Kidney (tissue), 11 donors: ENCODE results near the gene PUDP. TPM values are rescaled to one million over a fixed set of nuclear protein-coding genes. Genes with fewer than 3 reads are reported as not detected.
"Not testable (repeated sequence)": the region's sequence is repeated elsewhere in the genome, so short reads cannot be mapped to it uniquely, and the experiment has no call there.

Source experiments
- DNase-seq, 5 donors: peaks; one replicate each; pipeline ENCODE4 v3.0.0-alpha.2; 2013 to 2020
- FAIRE-seq: peaks from 2 replicates; lab custom pipeline; 2012; peaks lifted over from hg19 to GRCh38; lab: Jason Lieb, UNC
- H3K27ac ChIP-seq, 2 donors: one replicate each; pipeline ENCODE4 v1.7.0; 2013; ENCODE audit warnings: low read depth in 2 of 2, low read length in 2 of 2, inconsistent platforms in 1 of 2
- H3K27me3 ChIP-seq: one replicate; pipeline ENCODE4 v1.7.1; 2013; ENCODE audit warnings: low read length, inconsistent platforms; ENCODE audit not compliant: control insufficient read depth, insufficient read depth
- H3K36me3 ChIP-seq, 3 donors: one replicate each; pipeline versions ENCODE4 v1.7.0 to v1.7.1; 2013; ENCODE audit warnings: low read length in 3 of 3, control low read depth in 1 of 3, inconsistent platforms in 1 of 3; ENCODE audit not compliant: insufficient read depth in 3 of 3, control insufficient read depth in 2 of 3
- H3K4me1 ChIP-seq, 3 donors: one replicate each; pipeline versions ENCODE4 v1.7.0 to v1.7.1; 2013; ENCODE audit warnings: low read length in 3 of 3, inconsistent platforms in 1 of 3, low read depth in 1 of 3; ENCODE audit not compliant: control insufficient read depth in 2 of 3, insufficient read depth in 2 of 3
- H3K4me3 ChIP-seq, 3 donors: one replicate each; pipeline versions ENCODE4 v1.7.0 to v1.8.1; 2013; ENCODE audit warnings: low read length in 3 of 3, control low read depth in 1 of 3, inconsistent platforms in 1 of 3
- H3K9ac ChIP-seq, 3 donors: one replicate each; pipeline versions ENCODE4 v1.7.0 to v1.7.1; 2013; ENCODE audit warnings: low read length in 3 of 3, control low read depth in 1 of 3, inconsistent platforms in 1 of 3
- H3K9me3 ChIP-seq, 3 donors: one replicate each; pipeline versions ENCODE4 v1.7.0 to v1.7.1; 2013; ENCODE audit warnings: low read length in 3 of 3, control low read depth in 1 of 3, inconsistent platforms in 1 of 3; ENCODE audit not compliant: control insufficient read depth in 2 of 3, insufficient read depth in 1 of 3
- intact Hi-C: fragments of 100-400 bp; cut with DNase I; formaldehyde crosslinking; loops from one replicate; pipeline ENCODE4 v1.11.1; 2022
- microRNA-seq: library from miRNA; unstranded; fragments of <30 nt; microRNA quantifications from one replicate; pipeline ENCODE4 v1.2.0, GENCODE V29; 2020
- polyA plus RNA-seq: library from polyadenylated mRNA; stranded (reverse); fragments of 350-450 nt; fragmentation: Illumina TruSeq; extraction: RNeasy Lipid Tissue Mini Kit (QIAGEN cat#74804); gene quantifications from one replicate; pipeline ENCODE4 v1.2.3, GENCODE V29; 2014; ENCODE audit warnings: low read depth, low replicate concordance; ENCODE audit not compliant: insufficient read depth
- total RNA-seq: library from RNA; stranded (reverse); fragmentation: NEBNext Ultra II Directional; extraction: Animal tissue kit (Norgen Biotek cat#: 25700); gene quantifications from one replicate; pipeline ENCODE4 v1.2.1, GENCODE V29; 2021
- donor health status: control.
- donor health status: control.
- donor health status: DM: yes; HTN: yes; CAD: no.
- donor health status: Normal renal cell carcinoma (clear cell type).

The PUDP gene
- total and polyA plus RNA-seq, 2 donors from 2014 or later = 17.4 to 31.0 TPM

- H3K36me3 ChIP-seq, DNase-seq, intact Hi-C loops, FAIRE-seq, H3K27ac ChIP-seq, H3K9ac ChIP-seq, H3K4me1 ChIP-seq, H3K4me3 ChIP-seq, H3K27me3 ChIP-seq, H3K9me3 ChIP-seq: not testable (repeated sequence)
These were observed 140.6 kb downstream of the PUDP start for GRCh38 chrX:7007328-7007727.

Small RNA genes within 50 kb of the gene (microRNA-seq; reads per million reads assigned to microRNA genes)
- not detected for gene MIR4767

Other genes starting within 250 kb of the PUDP start
- 13.4 TPM for gene STS, start 441 bp downstream of the PUDP start, total RNA-seq
- gene STS, start 441 bp downstream of the PUDP start, polyA plus RNA-seq = 2.7 TPM